Mammary microvascular endothelial cell (primary cell): ENCODE measurements around the gene PRDM15. TPM values are rescaled to one million over a fixed set of nuclear protein-coding genes. Genes with fewer than 3 reads are reported as not detected.

Experiments
- total RNA-seq: library from RNA; depleted of rRNA; stranded (reverse); fragments of >200 nt; gene quantifications from 2 replicates; pipeline ENCODE4 v1.2.3, GENCODE V29; 2015

The PRDM15 gene, protein sequence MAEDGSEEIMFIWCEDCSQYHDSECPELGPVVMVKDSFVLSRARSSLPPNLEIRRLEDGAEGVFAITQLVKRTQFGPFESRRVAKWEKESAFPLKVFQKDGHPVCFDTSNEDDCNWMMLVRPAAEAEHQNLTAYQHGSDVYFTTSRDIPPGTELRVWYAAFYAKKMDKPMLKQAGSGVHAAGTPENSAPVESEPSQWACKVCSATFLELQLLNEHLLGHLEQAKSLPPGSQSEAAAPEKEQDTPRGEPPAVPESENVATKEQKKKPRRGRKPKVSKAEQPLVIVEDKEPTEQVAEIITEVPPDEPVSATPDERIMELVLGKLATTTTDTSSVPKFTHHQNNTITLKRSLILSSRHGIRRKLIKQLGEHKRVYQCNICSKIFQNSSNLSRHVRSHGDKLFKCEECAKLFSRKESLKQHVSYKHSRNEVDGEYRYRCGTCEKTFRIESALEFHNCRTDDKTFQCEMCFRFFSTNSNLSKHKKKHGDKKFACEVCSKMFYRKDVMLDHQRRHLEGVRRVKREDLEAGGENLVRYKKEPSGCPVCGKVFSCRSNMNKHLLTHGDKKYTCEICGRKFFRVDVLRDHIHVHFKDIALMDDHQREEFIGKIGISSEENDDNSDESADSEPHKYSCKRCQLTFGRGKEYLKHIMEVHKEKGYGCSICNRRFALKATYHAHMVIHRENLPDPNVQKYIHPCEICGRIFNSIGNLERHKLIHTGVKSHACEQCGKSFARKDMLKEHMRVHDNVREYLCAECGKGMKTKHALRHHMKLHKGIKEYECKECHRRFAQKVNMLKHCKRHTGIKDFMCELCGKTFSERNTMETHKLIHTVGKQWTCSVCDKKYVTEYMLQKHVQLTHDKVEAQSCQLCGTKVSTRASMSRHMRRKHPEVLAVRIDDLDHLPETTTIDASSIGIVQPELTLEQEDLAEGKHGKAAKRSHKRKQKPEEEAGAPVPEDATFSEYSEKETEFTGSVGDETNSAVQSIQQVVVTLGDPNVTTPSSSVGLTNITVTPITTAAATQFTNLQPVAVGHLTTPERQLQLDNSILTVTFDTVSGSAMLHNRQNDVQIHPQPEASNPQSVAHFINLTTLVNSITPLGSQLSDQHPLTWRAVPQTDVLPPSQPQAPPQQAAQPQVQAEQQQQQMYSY
- 2.9 and 3.5 TPM in 2 replicates for total RNA-seq

DNA sequence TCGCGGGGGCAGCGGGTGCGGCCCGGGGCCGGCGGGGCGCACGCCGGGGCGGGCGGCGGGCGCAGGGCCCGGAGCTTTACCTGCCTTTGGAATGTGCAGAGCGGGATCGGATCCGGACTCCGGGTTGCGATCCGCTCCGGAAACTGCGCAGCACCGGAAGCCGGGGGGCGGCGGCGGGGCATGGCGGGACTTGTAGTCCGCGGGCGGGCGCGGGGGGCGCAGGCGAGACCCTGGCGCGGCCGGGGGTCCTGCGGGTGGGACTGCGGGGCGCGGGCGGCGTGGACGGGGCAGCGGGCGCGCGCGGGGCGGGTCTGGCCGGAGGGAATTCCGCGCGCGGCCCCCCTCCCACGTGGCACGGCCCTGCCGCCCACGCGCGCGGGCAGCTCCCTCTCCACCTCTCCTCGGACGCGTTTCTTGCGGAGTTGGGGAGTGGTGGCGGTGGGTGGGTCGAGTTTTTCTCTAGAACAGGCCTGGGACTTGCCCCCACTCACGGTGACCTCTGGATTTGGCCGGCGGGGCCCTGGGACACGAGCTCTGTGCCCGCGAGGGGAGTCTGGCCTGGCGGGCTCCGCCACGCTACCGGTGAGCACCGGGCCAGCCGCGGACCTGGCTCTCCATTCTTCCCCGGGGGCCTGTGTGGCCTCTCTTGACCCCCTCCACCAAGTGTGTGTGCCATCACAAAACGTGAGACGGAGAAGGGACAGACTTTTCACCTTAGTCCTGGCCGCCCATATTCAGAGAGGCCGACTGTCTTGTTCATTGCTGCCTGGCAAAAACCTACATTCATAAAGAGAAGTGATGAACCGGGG, at the start of gene PRDM15:
PRDM15 (minus strand) TSS at position 155 of the 809 bp plus-strand sequence. CDS start 18,981 bp downstream, outside the sequence.

DNA sequence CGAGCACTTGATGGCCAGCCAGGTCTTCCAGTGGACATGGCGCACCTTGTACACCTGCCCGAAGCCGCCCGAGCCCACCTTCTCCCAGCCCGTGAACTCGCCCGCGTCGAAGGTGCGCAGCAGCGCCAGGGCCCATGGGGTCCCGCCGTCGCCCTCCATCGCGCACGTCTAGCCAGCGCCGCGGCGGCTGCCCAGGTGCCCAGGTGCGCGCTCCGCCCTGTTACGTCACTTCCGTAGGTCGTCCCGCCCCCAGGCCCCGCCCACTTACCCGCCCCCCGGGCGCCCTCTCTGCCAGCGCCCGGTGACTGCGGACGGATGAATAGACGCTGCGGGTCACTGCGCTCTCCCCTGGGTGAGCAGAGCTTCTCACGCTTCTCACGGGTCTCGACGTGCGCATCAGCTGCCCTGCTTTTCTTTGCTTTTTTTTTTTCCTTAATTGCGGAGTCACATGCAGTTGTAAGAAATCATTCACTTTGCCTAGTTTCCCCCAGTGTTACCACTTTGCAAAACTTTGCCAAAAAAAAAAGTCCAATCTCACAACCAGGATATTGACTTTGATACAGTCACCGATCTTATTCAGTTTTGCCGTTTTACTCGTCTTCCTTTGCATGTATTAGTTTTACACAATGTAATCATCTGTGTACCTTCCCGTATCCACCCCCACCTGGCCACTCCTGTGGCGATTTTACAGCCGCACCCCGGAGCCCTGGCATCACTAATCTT, 112.1 kb downstream of the PRDM15 start, which contains the start of gene RIPK4:
RIPK4 (minus strand) TSS at position 170 of the 723 bp plus-strand sequence; CDS start at position 159, 11 bp downstream.

Other genes starting within 250 kb of the PRDM15 start
- not detected in 2 replicates for gene RIPK4, start 112.3 kb downstream of the PRDM15 start, total RNA-seq
- gene C2CD2, start 74.7 kb upstream of the PRDM15 start, total RNA-seq: 20.4 and 30.1 TPM in 2 replicates
- gene ZBTB21, start 131.0 kb upstream of the PRDM15 start, total RNA-seq: 6.1 and 6.3 TPM in 2 replicates
- not detected in 2 replicates for gene UMODL1, start 192.0 kb upstream of the PRDM15 start, total RNA-seq